ENCODE results near the gene NFYC. TPM values are rescaled to one million over a fixed set of nuclear protein-coding genes. Genes with fewer than 3 reads are reported as not detected.

The NFYC gene
- total RNA-seq, 4 donors from 2014 or later, result 30.0 to 54.2 (median 46.6) TPM

- intact Hi-C loops (cut with DNase I), result no loop called here
- Histone ChIP-seq H3K9me3 (no peaks in the 10 kb centered on the region), H3K27me3 (no peaks in the 10 kb centered on the region), H3K4me3 (no peak overlapping the region), H3K4me1 (peaks cover 28 to 87% (median 73%) of the 10 kb centered on the region in 4 donors), H3K27ac (replicated peaks in 1 of 4) (peak overlapping the region; percentile 80 to 86 (median 82)), H3K36me3 (peaks cover 9 to 98% (median 62%) of the 10 kb centered on the region in 4 donors)
- no peak for TF ChIP-seq CTCF (IDR thresholded peaks at IDR 0.05)
- TF ChIP-seq POLR2AphosphoS5 (IDR thresholded peaks at IDR 0.05), result no peak
- TF ChIP-seq EP300 (IDR thresholded peaks at IDR 0.05), result no peak
- no peak for TF ChIP-seq POLR2A (IDR thresholded peaks at IDR 0.05; ENCODE audit: low read depth)
- no peak for DNase-seq (ENCODE audit: extremely low spot score)
- 82% methylated on average over 8 of the region's 8 CpGs for WGBS
Observed at GRCh38 chr1:40757084-40757483, 65.6 kb downstream of the NFYC start.

GRCh38 chr1:40758004-40758403 lies 66.5 kb downstream of the NFYC start:
- H3K27me3 ChIP-seq, result no peaks in the 10 kb centered on the region
- H3K4me1 ChIP-seq, result peaks cover 34 to 90% (median 75%) of the 10 kb centered on the region in 4 donors
- 96% methylated on average over 7 of the region's 7 CpGs for WGBS
- no peaks in the 10 kb centered on the region for H3K9me3 ChIP-seq
- H3K36me3 ChIP-seq, result peaks cover 9 to 98% (median 65%) of the 10 kb centered on the region in 4 donors
- H3K4me3 ChIP-seq, result no peak overlapping the region
- intact Hi-C loops (cut with DNase I), result no loop called here
- no peak for DNase-seq (ENCODE audit: extremely low spot score)
- H3K27ac ChIP-seq (replicated peaks in 1 of 4), result peak overlapping the region; percentile 80 to 86 (median 82)
- TF ChIP-seq POLR2AphosphoS5 (IDR thresholded peaks at IDR 0.05) (no peak), EP300 (IDR thresholded peaks at IDR 0.05) (no peak), CTCF (IDR thresholded peaks at IDR 0.05) (no peak), POLR2A (IDR thresholded peaks at IDR 0.05; ENCODE audit: low read depth) (no peak)

GRCh38 chr1:40758578-40759343 lies 67.3 kb downstream of the NFYC start:
- Histone ChIP-seq H3K36me3 (peaks cover 5 to 96% (median 64%) of the 10 kb centered on the region in 4 donors), H3K4me1 (peaks cover 38 to 84% (median 69%) of the 10 kb centered on the region in 4 donors)

GRCh38 chr1:40760984-40761383 lies 69.5 kb downstream of the NFYC start:
- no peak for TF ChIP-seq CTCF (IDR thresholded peaks at IDR 0.05)
- no peak for TF ChIP-seq EP300 (IDR thresholded peaks at IDR 0.05)
- no peak for TF ChIP-seq POLR2A (IDR thresholded peaks at IDR 0.05; ENCODE audit: low read depth)
- no peak for TF ChIP-seq POLR2AphosphoS5 (IDR thresholded peaks at IDR 0.05)
- Histone ChIP-seq H3K4me1 (peaks cover 27 to 75% (median 48%) of the 10 kb centered on the region in 4 donors), H3K27ac (replicated peaks in 1 of 4) (peak overlapping the region; percentile 30 to 86 (median 82)), H3K9me3 (no peaks in the 10 kb centered on the region), H3K36me3 (peaks cover 6 to 96% (median 72%) of the 10 kb centered on the region in 4 donors), H3K4me3 (no peak overlapping the region), H3K27me3 (no peaks in the 10 kb centered on the region)
- no peak for DNase-seq (ENCODE audit: extremely low spot score)
- intact Hi-C loops (cut with DNase I), result no loop called here
- WGBS, result 66% methylated on average over 4 of the region's 4 CpGs

More at GRCh38 chr1:40758578-40759343, 67.3 kb downstream of the NFYC start:
- DNase-seq (ENCODE audit: extremely low spot score), result no peak
- H3K27ac ChIP-seq (replicated peaks in 1 of 4), result peak overlapping the region; percentile 80 to 86 (median 82)
- H3K9me3 ChIP-seq, result no peaks in the 10 kb centered on the region
- no peak for TF ChIP-seq POLR2A (IDR thresholded peaks at IDR 0.05; ENCODE audit: low read depth)
- peak in 1 of 2 donors; percentile 63 for TF ChIP-seq POLR2AphosphoS5 (IDR thresholded peaks at IDR 0.05)
- no peak overlapping the region for H3K4me3 ChIP-seq
- intact Hi-C loops (cut with DNase I), result no loop called here
- H3K27me3 ChIP-seq, result no peaks in the 10 kb centered on the region
- 72% methylated on average over 6 of the region's 6 CpGs for WGBS

GRCh38 chr1:40762144-40762923 lies 70.8 kb downstream of the NFYC start:
- Histone ChIP-seq H3K9me3 (no peaks in the 10 kb centered on the region), H3K27me3 (no peaks in the 10 kb centered on the region), H3K36me3 (peaks cover 17 to 96% (median 79%) of the 10 kb centered on the region in 4 donors), H3K27ac (replicated peaks in 1 of 4) (peak overlapping the region; percentile 13 to 86 (median 82)), H3K4me1 (peaks cover 27 to 63% (median 39%) of the 10 kb centered on the region in 4 donors), H3K4me3 (no peak overlapping the region)
- no peak for TF ChIP-seq CTCF (IDR thresholded peaks at IDR 0.05)
- no peak for TF ChIP-seq EP300 (IDR thresholded peaks at IDR 0.05)
- no peak for TF ChIP-seq POLR2AphosphoS5 (IDR thresholded peaks at IDR 0.05)
- TF ChIP-seq POLR2A (IDR thresholded peaks at IDR 0.05; ENCODE audit: low read depth), result no peak
- 83% methylated on average over 7 of the region's 7 CpGs for WGBS
- intact Hi-C loops (cut with DNase I), result no loop called here
- no peak for DNase-seq (ENCODE audit: extremely low spot score)
